NCI-H460 (cell line): Measurements from ENCODE around the gene HEMK1. TPM values are rescaled to one million over a fixed set of nuclear protein-coding genes. Genes with fewer than 3 reads are reported as not detected.

Source experiments
- DNase-seq: peaks from one replicate; pipeline ENCODE4 v3.0.0-alpha.2; 2016; ENCODE audit warnings: low read depth; ENCODE audit errors: extremely low read depth
- total RNA-seq: library from RNA; depleted of rRNA; stranded (reverse); fragments of >200 nt; shearing (Covaris generic); gene quantifications from 2 replicates; pipeline ENCODE4 v1.2.3, GENCODE V29; 2014

Gene HEMK1
- total RNA-seq, 1 experiment from 2014 or later: 7.0 TPM

DNA sequence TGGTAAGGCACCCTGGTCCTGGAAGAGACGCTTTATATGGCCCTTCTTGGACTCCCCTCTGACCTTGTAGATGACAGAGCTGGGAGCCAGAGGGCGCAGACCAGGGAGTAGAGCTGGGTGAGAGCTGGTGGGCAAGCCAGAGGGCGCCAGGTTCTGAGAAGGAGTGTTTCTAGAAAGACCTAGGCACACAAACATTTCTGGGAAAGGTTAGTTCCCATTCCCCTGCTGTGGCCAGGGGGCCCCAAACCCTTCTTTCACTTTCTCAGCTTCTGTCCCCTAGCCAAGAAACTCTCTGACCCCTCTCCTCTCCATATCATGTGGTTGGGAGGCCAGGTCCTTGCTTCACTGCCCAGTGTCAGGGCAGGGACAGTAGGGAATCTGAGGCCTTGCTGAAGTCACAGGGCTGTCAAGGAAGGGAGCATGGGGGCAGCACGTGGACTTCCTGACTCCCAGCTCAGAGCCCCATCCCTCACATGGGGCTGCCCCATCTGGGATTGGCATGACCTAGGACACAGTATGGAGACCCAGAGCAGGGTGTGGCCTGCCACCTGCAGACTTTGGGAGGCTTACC lies 3.6 kb downstream of the HEMK1 start:
- no peak for DNase-seq

DNA sequence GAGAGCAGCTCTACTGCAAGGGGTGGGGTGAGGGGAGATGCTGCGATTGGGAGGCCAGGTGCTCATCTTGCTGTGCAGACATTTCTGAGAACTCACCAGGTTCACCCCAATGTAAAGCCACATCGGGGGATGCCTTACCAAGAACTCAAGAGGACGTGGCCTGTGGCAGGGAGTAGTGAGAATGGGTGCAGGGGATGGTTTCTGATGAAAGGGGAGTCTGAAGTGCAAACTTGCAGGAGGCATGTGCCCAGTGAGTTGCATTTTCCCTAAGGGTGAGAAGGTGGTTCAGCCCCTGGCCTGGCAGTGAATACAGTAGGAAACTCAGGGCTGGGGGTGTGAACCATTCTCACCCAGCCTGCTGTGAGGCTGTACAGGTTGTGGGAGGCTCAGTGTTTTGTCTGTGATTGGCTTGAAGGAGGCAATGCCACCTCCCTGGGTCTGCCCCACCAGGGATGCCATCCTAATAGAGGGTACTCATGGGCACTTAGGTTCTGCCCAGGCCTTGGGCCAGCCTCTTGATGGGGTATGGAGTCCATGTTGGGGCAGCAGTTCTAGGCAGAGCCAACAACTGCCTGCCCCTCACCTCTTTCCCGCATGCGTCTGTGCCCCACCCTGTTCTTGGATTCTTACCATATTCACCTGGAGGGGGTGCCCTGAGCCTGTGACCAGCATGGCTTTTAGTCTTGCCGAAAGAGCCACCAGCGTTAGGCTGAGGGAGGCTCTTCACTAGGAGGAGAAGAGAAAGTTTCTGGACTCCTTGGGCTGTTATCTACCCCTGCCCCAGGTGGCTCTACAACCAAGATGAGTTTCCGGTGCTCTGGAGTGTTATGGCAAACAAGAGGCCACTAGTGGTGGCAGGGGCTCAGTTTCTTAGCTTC lies 4.5 kb downstream of the HEMK1 start:
- no peak for DNase-seq

DNA sequence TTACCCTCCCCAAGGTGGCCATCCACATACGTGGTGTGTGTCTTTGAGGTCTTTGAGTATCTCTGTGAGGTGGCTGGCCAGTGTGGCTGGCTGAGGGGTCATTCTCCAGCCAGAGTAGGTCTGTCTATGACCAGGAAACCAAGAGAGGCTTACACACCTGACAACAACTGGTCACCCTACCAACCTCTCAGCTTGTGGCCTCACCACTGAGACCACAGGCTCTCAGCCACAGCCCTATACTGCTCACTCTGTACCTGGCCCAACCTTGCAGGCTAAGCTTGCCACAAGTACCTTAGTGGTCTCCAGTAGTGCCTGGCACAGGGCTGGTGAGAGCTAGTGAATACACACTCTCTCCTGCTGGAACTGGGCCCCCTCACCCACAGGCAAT lies 5.1 kb downstream of the HEMK1 start:
- no peak for DNase-seq

DNA sequence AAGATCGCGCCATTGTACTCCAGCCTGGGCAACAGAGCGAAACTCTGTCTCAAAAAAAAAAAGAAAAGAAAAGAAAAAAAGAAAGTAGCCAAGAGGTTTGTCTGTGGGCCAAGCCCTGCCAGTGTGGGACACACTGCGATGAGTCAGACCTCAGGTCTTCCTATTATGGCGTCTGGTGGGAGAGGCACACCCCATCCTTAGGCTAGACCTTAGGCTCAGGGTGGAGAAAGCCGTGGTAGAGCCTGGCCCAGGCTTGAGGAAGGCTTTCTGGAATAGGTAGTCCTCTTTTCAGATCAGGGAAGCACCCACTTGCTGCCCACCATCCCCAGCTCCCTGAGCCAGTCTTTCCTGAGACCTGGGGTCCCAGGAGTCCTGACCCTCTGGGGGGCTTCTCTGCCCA lies 6.0 kb downstream of the HEMK1 start:
- DNase-seq: no peak

DNA sequence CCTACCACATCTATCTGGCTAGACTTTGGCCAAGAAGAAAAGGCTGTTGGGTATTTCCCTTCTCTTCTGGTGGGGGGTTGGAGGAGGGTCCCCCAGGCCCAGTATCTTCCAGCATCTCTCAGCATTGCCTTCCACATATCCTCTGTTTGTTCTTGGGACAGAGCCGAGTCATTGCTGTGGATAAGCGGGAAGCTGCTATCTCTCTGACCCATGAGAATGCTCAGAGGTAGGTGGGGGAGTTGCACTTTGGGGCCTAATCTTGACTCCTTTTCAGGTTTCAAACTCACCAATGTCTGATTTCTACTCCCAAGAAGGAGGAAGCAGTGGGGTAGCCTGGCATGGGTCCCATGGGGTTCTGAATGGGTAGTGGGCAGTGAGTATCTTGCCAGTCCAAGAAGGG lies 8.0 kb downstream of the HEMK1 start:
- DNase-seq: no peak

DNA sequence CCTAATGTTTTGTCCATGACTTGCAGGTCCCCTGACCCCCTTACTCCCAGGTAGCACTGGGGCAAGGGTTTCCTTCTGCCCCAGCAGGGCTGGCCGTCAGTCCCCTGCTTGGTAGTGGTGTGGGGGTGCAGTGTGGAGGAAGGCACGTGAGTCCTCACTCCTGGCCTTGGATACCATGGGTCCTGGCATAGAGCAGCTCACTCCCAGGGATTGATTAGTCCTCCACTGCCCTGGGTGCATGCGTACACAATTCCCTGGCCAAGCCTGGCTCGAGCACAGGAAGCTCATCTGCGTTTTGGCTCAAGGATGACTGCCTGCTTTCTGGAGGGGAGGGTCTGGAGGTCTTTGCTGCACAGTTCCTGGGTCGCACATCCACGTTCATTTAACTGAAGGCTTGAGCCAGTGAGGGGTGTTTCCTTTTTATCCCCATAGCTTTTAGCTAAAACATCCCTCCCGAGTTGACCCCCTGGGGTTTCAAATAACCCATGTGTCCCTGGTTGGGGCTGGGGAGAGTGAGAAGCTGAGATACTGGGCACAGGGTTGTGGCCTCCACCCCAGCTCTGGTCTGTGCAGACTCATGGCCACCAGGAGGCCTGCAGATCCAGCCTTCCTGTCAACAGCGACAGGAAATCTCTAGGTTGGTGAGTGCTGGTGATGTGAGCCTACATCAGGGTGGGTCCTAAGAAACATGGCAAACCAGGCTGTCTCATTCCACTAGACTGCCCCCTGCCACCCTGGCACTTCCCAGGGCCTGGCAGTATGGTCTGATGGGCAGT lies 11.5 kb downstream of the HEMK1 start:
- DNase-seq: no peak

DNA sequence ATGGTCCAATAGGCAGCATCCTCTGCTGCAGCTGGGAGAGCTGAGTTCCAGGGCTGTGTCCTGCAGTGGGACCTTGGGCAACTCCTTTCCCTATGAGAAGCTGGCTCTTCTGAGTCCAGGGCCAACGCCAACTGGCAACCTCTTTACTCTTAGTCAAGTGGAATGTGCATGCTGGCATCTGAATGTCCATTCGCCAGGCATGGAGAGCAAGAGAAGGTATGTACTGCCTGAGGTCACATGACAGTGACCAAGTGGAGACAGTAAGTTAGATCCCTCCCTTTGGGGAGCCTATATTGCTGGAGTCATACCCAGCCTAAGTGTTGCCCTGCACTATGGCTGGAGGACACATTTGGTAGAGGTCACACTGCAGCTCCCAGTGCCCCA lies 12.1 kb downstream of the HEMK1 start:
- no peak for DNase-seq

DNA sequence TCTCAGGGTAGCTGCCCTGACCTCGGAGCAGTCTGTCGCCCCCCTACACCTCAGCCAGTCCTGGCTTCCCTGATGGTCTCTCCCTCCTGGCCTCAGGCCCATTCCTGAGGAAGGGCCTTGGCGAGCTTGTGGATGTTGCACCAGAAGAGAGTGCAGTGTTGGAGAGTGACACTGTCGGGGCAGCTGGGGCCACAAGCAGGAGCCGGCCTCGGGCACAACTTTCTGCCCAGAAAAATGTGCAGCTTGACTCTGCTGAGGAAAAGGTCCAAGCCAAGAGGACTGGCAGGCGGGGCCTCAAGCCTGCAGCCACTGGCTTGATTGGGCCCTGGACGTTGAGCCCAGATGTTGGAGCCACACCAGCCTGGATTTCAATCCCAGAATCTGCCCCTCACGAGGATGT lies 12.8 kb downstream of the HEMK1 start:
- no peak for DNase-seq

DNA sequence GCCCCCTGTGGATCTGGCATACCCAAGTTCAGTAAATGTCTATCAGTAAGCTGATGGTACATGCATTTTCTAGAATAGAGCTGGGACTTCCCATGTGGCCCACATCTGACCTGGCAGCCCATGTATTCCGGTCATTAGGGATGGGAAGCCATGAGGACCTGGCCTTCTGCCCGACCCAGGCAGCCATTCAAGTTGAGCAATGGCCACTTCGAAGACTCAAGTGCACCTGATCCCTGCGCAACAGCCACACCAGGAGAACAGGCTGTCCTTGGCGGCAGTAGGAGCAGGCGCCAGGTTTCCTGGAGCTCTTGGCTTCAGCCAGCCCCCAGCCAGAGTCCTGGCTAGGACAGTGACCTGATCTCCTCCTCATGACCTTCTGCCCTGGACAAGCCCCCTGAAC lies 14.6 kb downstream of the HEMK1 start:
- no peak for DNase-seq

DNA sequence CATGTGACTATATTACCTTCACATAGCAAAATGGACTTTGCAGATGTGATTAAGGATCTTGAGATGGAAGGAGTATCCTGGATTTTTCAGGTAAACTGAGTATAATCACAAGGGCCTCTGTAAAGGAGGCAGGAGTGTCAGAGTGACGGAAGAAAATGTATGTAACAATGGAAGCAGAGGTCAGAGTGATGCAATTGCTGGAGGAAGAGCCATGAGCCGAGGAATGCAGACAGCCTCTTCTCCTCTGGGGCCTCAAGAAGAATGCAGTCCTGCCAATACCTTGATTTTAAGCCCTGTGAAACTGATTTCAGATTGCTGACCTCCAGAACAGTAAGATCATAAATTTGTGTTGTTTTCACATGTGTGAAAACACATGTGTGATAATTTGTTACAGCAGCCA lies 15.1 kb downstream of the HEMK1 start:
- no peak for DNase-seq

DNA sequence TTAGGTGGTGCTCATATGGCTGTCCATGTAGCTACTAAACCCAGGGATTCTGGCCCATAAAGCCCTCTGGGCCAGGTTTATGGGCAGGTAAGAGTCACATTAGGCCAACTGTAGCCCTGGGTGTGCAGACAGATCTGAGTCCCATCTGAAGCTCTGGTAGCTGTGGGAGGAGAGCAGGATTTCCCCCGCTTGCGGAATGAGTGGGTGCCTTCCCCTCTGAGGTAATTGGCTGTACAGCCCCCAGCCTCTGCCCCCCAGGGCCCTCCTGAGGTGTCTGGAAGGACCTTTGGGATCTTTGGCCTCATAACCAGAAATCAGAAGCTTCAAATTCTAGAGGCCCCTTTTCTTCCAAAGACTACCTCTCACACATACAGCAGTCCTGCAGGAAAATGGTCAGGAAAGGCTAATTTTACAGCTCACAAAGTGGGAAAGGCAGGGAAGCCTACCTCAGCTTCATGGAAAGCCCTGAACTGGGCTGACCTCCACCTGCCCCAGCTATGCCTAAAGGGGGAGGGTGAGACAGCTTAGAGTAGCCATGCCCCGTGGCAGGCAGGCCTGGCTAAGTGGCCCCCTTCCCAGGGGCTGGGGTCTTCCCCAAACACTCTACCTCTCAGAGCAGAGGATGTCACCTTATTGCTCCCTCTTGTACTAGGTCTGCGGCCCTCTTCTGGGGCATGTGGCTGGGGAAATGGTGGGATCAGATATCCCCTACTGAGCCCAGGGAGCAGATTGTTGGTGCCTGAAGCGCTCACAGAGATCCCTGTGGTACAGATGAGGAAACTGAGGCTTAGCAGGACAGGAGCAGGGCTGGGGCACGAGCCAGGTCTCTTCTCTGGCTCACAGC lies 16.8 kb downstream of the HEMK1 start:
- no peak for DNase-seq

DNA sequence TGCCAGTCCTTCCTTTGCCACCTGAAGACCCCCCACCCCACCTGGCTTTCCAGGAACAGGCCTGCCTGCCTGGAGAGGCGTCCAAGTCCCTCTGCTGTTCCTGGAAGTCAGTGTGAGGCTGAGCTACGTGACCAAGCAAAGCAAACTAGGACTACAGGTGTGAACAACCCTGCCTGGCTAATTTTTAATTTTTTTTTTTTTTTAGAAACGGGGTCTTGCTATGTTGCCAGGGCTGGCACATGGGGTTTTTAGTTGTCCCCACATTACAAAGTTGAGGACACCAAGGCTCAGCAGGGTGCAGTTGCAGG lies 17.4 kb downstream of the HEMK1 start:
- no peak for DNase-seq

DNA sequence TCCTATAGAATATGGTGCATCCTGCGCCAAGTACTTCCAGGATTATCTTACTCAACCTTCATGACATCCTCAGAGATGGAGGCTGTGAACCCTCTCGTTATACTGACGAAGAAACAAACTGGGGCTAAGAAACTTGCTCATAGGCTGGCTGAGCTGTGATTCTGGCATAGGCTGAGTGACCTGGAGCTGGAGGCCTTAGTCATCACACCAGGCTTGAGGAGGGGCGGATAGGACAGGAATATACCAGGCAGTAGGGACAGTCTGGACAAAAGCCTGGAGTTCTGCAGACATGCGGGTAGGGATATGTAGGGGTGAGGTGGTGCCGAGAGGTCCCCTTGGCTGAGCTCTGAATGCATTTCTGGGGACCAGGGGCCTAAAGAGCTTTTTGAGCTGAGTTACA lies 18.1 kb downstream of the HEMK1 start:
- DNase-seq: no peak

DNA sequence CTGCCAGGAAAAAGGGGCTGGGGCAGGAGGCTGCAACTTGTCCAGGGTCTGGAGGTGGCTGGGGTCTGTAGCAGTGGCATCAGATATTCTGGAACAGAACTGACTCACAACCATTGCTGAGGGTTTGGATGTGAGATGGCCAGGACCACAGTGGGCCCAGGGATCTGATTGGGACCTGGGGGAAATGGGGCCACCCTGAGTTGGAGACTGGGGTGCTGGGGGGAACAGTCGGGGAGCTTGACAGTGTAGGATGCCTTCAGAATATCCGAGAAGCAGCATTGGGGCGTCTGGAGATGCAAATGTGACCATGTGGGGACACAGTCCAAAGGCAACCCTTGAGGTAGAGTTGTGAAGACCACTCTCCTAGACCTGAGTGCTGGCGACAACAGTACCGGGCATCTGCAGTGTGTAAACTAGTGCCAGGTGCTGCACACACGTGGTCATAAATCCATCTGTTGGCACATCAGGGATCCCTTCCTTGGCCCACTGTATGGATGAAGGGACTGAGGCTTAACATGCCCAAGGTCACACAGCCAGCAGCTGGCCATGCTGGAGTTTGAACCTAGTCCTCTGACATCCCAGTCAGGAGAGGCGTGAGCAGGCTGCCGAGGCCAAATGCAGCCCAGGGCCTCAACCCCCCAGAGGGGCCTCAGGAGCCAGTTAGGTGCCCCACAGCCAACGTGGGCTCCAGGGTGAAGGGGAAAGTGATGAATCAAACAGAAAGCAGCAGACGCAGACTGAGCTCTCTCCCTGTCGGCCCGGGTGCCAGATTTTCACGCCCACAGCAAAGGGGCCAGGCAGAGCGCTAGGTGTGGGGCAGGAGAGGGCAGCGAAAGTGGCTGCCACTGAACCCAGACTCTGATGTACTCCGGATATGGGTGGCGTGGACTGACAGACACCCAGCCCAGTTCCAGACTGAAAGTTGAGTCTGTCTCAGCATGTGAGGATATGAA lies 18.8 kb downstream of the HEMK1 start:
- no peak for DNase-seq

DNA sequence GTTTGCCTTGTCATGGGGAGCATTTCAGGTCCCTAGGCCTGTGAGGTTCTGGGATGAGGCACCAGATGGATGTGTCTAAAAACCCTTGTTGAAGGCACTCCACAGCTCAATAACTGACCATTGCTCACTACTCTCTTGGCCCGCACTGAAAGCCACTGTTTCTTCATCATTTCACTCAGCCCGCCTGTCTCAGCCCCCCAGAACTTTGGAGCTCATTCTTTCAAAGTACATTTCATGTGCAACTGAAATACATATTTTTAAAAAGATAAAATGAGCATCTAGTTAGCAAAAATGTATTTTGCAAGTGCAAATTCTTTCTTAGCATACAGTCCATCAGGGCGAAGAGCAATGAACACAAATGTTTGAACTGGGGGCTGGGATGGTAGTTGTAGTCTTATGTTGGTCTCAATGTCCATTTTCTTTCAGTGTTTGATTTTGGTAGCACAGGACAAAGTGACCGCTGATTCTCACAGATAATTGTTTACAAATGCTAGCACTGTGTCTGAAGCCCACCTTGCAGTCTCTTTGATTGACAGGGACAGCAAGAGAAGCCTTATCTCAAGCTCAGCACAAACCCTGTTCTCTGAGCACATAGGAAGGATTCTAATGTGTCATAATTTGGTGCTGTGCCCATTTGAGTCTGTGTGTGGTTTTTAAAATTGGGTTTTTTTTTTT lies 19.6 kb downstream of the HEMK1 start:
- DNase-seq: no peak

DNA sequence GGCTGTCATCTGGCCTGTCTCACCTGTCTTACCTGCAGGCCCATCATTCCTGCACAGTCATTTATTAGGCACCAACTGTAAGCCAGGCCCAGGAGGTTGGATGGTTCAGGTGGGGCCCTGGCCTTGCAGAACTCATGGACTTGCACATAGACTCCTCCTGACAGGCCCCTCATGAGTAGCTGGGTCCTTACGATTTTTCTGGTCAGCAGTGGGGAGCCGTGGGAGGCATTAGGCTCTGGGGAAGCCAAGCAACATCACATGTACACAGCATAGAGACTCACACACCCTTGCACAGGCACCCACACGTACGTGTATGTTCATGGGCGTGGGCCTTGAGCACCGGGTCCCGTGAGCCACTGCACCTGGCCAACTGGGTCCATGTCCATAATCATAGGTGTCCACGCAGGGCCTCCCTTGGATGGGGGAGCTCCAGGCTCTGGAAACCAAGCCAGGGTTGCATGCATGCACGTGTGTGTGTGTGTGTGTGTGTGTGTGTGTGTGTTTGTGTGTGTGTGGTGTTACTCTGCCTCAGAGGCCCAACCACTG lies 21.9 kb downstream of the HEMK1 start:
- DNase-seq: no peak

DNA sequence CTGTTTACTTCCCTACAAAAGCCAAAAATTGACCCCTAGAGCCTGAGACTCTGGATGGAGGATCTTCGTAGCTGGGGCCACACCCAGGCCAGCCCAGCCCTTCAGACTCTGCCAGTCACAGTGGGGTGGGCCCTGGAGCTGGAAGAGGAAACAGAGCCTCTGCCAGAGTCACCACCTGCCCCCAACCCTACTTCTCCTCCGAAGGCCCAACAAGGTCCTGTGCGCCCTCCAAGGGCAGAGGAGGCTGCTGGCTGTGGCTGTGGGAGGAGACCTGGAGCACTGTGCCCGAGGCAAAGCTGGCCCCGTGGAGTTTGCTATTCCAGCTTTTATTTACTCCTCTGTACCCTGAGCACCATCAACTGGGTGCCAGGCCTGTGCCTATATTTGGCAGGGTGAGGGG lies 23.2 kb downstream of the HEMK1 start:
- DNase-seq: no peak

DNA sequence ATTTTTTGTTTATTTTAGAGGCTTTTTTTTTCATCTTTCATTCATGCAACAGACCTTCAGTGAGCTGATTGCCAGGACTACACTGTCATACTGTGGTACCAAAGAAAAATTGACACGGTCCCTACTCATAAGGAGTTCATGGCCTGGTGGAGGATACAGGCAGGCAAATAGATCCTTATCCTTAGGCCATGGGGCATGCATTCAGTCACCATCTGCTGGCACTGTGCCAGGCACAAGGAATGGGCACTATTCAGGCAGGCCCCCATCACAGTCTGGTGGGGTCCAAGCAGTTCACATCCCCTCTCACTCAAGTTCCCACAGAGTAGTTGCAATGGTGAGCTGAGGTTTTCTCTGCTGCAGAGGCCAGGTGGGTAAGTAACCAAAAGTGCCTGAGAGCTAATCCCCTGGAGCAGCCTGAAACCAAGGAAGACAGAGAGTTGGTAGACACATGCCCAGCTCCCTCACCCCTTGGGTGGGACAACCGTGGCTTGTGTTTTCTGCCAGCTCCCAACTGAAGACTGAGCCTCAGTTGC lies 25.0 kb downstream of the HEMK1 start:
- DNase-seq: no peak
